Body of pancreas (tissue), 4 donors: ENCODE data around the gene FIBIN. TPM values are rescaled to one million over a fixed set of nuclear protein-coding genes. Genes with fewer than 3 reads are reported as not detected.
"Not testable (repeated sequence)": the region's sequence is repeated elsewhere in the genome, so short reads cannot be mapped to it uniquely, and the experiment has no call there.

ENCODE experiments used
- ATAC-seq: fragments of 150-250 bp; one replicate; pipeline ENCODE4 v1.9.1; 2016
- DNase-seq, 4 donors: peaks; one replicate each; pipeline ENCODE4 v3.0.0-alpha.2; 2019
- H3K27ac ChIP-seq, 4 donors: fragments of 200-600 bp; sonication (generic); 1 replicate in 3 of 4; 2 replicates in 1 of 4; pipeline versions ENCODE4 v1.5.1 to v1.6.1; 2016 to 2019; ENCODE audit warnings: mild to moderate bottlenecking in 1 of 4, mixed read lengths in 1 of 4, moderate library complexity in 1 of 4
- H3K27me3 ChIP-seq, 2 donors: fragments of 200-600 bp; sonication (generic); one replicate each; pipeline ENCODE4 v1.6.0; 2016; ENCODE audit warnings: mild to moderate bottlenecking in 1 of 2
- H3K36me3 ChIP-seq, 2 donors: fragments of 200-600 bp; sonication (generic); replicated peaks in 1 of 2; 2 replicates each; pipeline ENCODE4 v1.5.1; 2016; ENCODE audit warnings: low read depth in 2 of 2; ENCODE audit not compliant: insufficient read depth in 1 of 2
- H3K4me1 ChIP-seq: fragments of 200-600 bp; sonication (generic); one replicate; pipeline ENCODE4 v1.6.0; 2016
- H3K4me3 ChIP-seq, 2 donors: fragments of 200-600 bp; sonication (generic); 1 replicate in 1 of 2; 2 replicates in 1 of 2; pipeline ENCODE4 v1.5.1; 2016 to 2019
- H3K9me3 ChIP-seq, 3 donors: fragments of 200-600 bp; sonication (generic); 1 replicate in 2 of 3; 2 replicates in 1 of 3; pipeline ENCODE4 v1.5.1; 2016
- CTCF ChIP-seq, 7 experiments: fragments of 450-650 bp in 4 of 7; fragments of 200-600 bp in 3 of 7; sonication (generic) in 3 of 7; IDR thresholded peaks; one replicate each; pipeline ENCODE4 v1.5.1; 2016 to 2019; ENCODE audit warnings: antibody characterized with exemption in 7 of 7
- POLR2A ChIP-seq, 3 donors: fragments of 450-650 bp; IDR thresholded peaks; one replicate each; pipeline ENCODE4 v1.6.1; 2016; ENCODE audit warnings: antibody characterized with exemption in 3 of 3, mild to moderate bottlenecking in 2 of 3
- WGBS, 2 donors: methylation state at CpG; one replicate each; pipeline ENCODE4 v1.1.5; 2017; 5-methylcytosine and 5-hydroxymethylcytosine counted together
- intact Hi-C: fragments of 100-400 bp; cut with DNase I; formaldehyde crosslinking; loops from one replicate; pipeline ENCODE4 v1.15.1; 2023
- total RNA-seq, 2 donors: library from RNA; depleted of rRNA; stranded (reverse); fragments of >200 nt; gene quantifications; one replicate each; pipeline ENCODE4 v1.1.0, GENCODE V29; 2016

Gene FIBIN
- total RNA-seq, 2 donors from 2014 or later, result 9.6 to 10.5 TPM

GRCh38 chr11:26995701-26996460, 2.0 kb downstream of the FIBIN start:
- Histone ChIP-seq H3K9me3 (no peaks in the 10 kb centered on the region), H3K27ac (no peak overlapping the region), H3K4me1 (peaks cover 10% of the 10 kb centered on the region), H3K4me3 (no peak overlapping the region), H3K36me3 (no peaks in the 10 kb centered on the region), H3K27me3 (no peaks in the 10 kb centered on the region)
- ATAC-seq (no peak), DNase-seq (no peak)
- 9 to 21% methylated on average over 1 of the region's 1 CpG for WGBS, 2 donors
- TF ChIP-seq POLR2A (IDR thresholded peaks at IDR 0.05) (no peak), CTCF (IDR thresholded peaks at IDR 0.05) (no peak)
- intact Hi-C loops, result no loop called here

- no peak for DNase-seq
- H3K27ac ChIP-seq, result no peak overlapping the region
- TF ChIP-seq CTCF (IDR thresholded peaks at IDR 0.05) (no peak), POLR2A (IDR thresholded peaks at IDR 0.05) (no peak)
- no peaks in the 10 kb centered on the region for H3K36me3 ChIP-seq
- intact Hi-C loops, result no loop called here
- WGBS, 2 donors, result 46 to 51% methylated on average over 2 of the region's 2 CpGs
- H3K9me3 ChIP-seq, result no peaks in the 10 kb centered on the region
- H3K4me3 ChIP-seq, result no peak overlapping the region
- ATAC-seq, result no peak
- no peaks in the 10 kb centered on the region for H3K27me3 ChIP-seq
- peaks cover 10% of the 10 kb centered on the region for H3K4me1 ChIP-seq
Measured at GRCh38 chr11:26997378-26997777, 3.5 kb downstream of the FIBIN start.

GRCh38 chr11:27001136-27001730, 7.3 kb downstream of the FIBIN start:
- not testable (repeated sequence) for ATAC-seq

GRCh38 chr11:27002431-27002830, 8.5 kb downstream of the FIBIN start:
- intact Hi-C loops, result no loop called here
- Histone ChIP-seq H3K27me3 (no peaks in the 10 kb centered on the region), H3K4me1 (no peaks in the 10 kb centered on the region), H3K36me3 (no peaks in the 10 kb centered on the region), H3K9me3 (no peaks in the 10 kb centered on the region), H3K4me3 (no peak overlapping the region), H3K27ac (no peak overlapping the region)
- no peak for DNase-seq
- no peak for ATAC-seq
- 40 to 45% methylated on average over 3 of the region's 3 CpGs for WGBS, 2 donors
- no peak for TF ChIP-seq POLR2A (IDR thresholded peaks at IDR 0.05)
- no peak for TF ChIP-seq CTCF (IDR thresholded peaks at IDR 0.05)

More at GRCh38 chr11:27001136-27001730, 7.3 kb downstream of the FIBIN start:
- H3K36me3 ChIP-seq, intact Hi-C loops, H3K4me3 ChIP-seq, H3K27ac ChIP-seq, DNase-seq, H3K27me3 ChIP-seq, H3K9me3 ChIP-seq, H3K4me1 ChIP-seq: not testable (repeated sequence)
- 31 to 48% methylated on average over 4 of the region's 4 CpGs for WGBS, 2 donors

GRCh38 chr11:27002838-27003237, 8.9 kb downstream of the FIBIN start:
- 39 to 44% methylated on average over 4 of the region's 4 CpGs for WGBS, 2 donors
- intact Hi-C loops, result no loop called here

More at GRCh38 chr11:27002838-27003237, 8.9 kb downstream of the FIBIN start:
- no peak overlapping the region for H3K4me3 ChIP-seq
- no peaks in the 10 kb centered on the region for H3K27me3 ChIP-seq
- ATAC-seq (no peak), DNase-seq (no peak)
- H3K9me3 ChIP-seq, result no peaks in the 10 kb centered on the region
- no peaks in the 10 kb centered on the region for H3K36me3 ChIP-seq
- TF ChIP-seq POLR2A (IDR thresholded peaks at IDR 0.05) (no peak), CTCF (IDR thresholded peaks at IDR 0.05) (no peak)
- no peak overlapping the region for H3K27ac ChIP-seq
- H3K4me1 ChIP-seq, result no peaks in the 10 kb centered on the region
